ENCODE measurements around the gene B3GALT5.

B3GALT5 gene

DNA sequence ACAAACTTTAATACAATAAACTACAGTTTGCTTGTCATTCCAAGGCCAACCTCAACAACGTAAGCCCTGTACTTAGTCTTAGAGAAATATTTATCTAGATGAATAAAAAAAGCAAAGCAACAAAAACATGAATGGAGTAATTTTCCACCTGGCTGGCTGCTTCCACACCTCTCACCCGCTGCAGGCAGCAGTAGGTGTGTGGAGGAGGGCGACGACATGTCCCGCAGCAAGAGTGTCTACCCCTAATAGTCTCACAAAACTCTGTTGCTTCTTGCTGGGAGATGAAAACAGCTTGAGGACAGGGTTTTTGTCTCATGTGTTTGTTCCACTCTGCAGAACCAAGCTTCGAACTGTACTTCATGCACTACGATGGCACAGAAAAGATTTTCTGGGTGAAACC lies 83.5 kb downstream of the B3GALT5 start:
- no peak for TF ChIP-seq FOXP2 (optimal IDR thresholded peaks at IDR 0.05; ENCODE audit: borderline replicate concordance, extremely low read depth, extremely low read length, insufficient read depth)
- TF ChIP-seq POLR2AphosphoS5 (IDR thresholded peaks at IDR 0.05; ENCODE audit: low read depth, low read length): no peak
- TF ChIP-seq REST (IDR thresholded peaks at IDR 0.05; ENCODE audit: insufficient read depth in 1 of 2, low read depth in 2 of 2, low read length in 2 of 2): no peak

- TF ChIP-seq FOXP2 (optimal IDR thresholded peaks at IDR 0.05; ENCODE audit: borderline replicate concordance, extremely low read depth, extremely low read length, insufficient read depth): no peak
- no peak for TF ChIP-seq TAF1 (IDR thresholded peaks at IDR 0.05; ENCODE audit: borderline replicate concordance, insufficient read depth, low read length)
- no peak for TF ChIP-seq POLR2AphosphoS5 (IDR thresholded peaks at IDR 0.05; ENCODE audit: low read depth, low read length)
- TF ChIP-seq SIN3A (IDR thresholded peaks at IDR 0.05; ENCODE audit: borderline replicate concordance, insufficient read depth, low read length): no peak
- no peak for TF ChIP-seq REST (IDR thresholded peaks at IDR 0.05; ENCODE audit: insufficient read depth in 1 of 2, low read depth in 2 of 2, low read length in 2 of 2)
Measured at GRCh38 chr21:39696618-39697017, 83.9 kb downstream of the B3GALT5 start.

DNA sequence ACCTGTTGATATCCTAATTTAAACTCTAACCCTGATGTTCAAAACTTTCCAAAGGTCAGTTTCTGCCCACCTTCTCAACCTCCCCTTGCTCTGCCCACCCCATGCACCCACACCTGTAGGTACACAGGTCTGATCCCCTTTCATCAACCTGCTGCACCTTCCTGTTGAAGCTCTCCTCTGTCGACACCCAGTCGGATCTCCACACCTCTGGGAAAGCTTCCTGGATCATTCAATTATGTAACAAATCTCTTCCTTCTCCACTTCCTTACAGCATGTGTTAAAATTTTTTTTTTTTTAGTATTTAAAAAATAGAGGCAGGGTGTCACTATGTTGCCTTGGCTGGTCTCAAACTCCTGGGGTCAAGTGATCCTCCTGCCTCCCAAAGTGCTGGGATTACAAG lies 87.6 kb downstream of the B3GALT5 start:
- TF ChIP-seq REST (IDR thresholded peaks at IDR 0.05; ENCODE audit: insufficient read depth in 1 of 2, low read depth in 2 of 2, low read length in 2 of 2) (no peak), FOXP2 (optimal IDR thresholded peaks at IDR 0.05; ENCODE audit: borderline replicate concordance, extremely low read depth, extremely low read length, insufficient read depth) (no peak), POLR2AphosphoS5 (IDR thresholded peaks at IDR 0.05; ENCODE audit: low read depth, low read length) (no peak), SIN3A (IDR thresholded peaks at IDR 0.05; ENCODE audit: borderline replicate concordance, insufficient read depth, low read length) (no peak), TAF1 (IDR thresholded peaks at IDR 0.05; ENCODE audit: borderline replicate concordance, insufficient read depth, low read length) (no peak)

- TF ChIP-seq TAF1 (IDR thresholded peaks at IDR 0.05; ENCODE audit: borderline replicate concordance, insufficient read depth, low read length): no peak
- TF ChIP-seq SIN3A (IDR thresholded peaks at IDR 0.05; ENCODE audit: borderline replicate concordance, insufficient read depth, low read length): no peak
- no peak for TF ChIP-seq FOXP2 (optimal IDR thresholded peaks at IDR 0.05; ENCODE audit: borderline replicate concordance, extremely low read depth, extremely low read length, insufficient read depth)
- TF ChIP-seq POLR2AphosphoS5 (IDR thresholded peaks at IDR 0.05; ENCODE audit: low read depth, low read length): no peak
- no peak for TF ChIP-seq REST (IDR thresholded peaks at IDR 0.05; ENCODE audit: insufficient read depth in 1 of 2, low read depth in 2 of 2, low read length in 2 of 2)
Measured at GRCh38 chr21:39703578-39703977, 90.8 kb downstream of the B3GALT5 start.

DNA sequence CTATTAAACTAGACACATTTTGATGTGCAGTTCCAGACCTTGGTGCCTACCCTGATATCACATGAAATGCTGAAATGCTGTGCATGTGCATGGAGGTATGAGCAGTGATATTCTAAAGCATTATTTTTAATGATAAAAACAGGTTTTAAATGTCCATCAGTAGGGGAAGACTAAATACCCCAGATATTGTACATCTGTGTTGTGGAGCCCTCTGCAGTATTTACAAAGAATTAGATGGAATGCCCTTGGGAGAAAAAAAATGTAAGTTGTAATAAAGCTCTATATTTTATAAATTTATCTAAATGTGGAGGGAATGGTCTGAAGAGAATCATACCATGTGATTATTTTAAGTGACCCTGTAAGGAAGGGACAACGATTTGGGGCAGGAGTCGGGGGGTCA lies 93.1 kb downstream of the B3GALT5 start:
- no peak for TF ChIP-seq REST (IDR thresholded peaks at IDR 0.05; ENCODE audit: insufficient read depth in 1 of 2, low read depth in 2 of 2, low read length in 2 of 2)
- TF ChIP-seq FOXP2 (optimal IDR thresholded peaks at IDR 0.05; ENCODE audit: borderline replicate concordance, extremely low read depth, extremely low read length, insufficient read depth): no peak
- no peak for TF ChIP-seq TAF1 (IDR thresholded peaks at IDR 0.05; ENCODE audit: borderline replicate concordance, insufficient read depth, low read length)
